Measurements from ENCODE around the gene MRPS5.
A peak's percentile ranks its signal among the peaks of the same experiment; 100 is the strongest.

MRPS5 gene

DNA sequence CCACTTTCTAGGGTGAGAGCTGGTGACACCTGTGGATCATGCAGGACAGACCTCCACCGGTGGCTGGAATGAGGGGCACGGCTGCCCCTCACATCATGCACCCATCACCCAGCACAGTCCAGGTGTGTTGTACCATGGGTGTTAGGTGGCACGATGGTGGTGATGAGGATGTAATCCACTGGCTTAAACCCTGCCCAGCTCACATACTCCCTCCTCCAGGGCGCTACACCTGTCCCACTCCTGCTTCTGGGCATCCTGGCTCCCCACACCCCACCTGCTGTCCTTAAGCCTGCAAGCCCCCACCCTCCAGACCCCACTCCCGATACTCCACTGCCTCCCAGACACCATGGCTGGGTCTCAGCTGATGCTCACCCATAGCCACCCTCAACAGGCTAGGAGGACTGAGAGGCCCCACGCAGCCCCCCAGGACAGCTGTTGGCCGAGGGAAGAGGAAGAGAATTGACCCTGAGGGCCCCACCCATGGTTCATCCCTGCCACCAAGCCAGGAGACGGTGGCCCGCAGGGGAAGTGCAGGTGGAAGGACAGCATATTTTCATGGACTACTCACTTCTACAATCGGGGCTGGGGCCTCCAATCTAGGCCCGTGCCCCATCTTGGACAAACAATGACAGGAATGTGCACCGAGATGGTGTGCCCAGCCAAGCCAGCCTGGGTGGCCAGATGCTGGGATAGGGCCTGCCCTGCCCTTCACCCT, 61.8 kb downstream of the MRPS5 start:
- no peak for DNase-seq

DNA sequence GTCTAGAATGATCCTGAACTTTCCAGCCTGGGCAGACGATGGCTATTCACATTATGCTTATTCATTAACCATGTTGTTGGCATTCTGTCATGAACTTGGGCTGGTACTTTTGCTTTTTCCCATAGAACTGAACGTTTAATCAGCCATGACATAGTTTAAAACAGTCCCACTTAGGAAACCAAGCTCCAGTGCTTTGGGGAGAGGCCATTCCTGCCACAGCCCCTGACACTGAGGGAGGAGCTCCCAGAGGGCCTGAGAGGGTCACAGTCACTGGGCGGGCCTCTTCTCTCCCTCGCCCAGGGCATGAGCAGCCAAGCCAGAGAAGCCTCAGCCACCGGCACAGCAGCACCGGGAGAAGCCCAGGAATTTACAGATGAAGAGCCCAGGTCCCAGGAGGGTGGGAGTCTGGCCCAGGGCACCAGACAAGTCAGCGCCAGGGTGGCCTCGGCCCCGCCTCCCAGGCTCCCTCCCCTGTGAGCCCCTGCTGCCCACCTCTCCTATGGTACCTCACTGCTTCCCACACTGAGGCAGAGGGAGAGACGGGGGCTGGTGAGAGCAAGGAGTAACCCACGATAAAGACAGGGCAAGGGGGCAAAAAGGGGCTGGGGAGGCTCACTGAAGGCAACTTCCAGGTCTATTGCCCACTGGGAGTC, 62.5 kb downstream of the MRPS5 start:
- no peak for DNase-seq

DNA sequence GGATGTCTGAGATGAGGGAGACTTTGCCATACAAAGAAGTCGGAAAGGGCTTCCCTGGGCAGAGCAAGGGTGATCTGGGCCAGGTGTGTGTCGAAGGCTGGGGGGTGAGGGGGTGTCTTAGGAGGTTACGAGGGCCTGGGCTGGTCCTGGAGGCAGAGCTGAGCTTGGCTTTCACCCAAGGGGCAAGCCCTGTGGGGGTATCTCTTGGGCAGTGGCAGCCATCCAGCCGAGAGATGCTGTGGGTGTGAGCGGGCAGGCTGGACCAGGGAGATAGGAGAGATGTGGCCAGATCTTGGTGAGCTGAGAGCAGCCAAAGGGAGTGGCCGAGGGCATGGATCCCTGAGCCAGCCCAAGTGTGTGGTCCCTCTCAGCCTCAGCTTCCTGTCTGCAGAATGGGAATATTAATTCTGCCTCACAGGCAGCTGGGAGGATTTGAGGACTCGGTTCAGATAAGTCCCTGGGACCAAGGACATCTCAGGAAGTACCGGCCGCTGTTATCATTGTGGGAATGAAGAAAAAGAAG, 63.1 kb downstream of the MRPS5 start:
- DNase-seq: no peak

DNA sequence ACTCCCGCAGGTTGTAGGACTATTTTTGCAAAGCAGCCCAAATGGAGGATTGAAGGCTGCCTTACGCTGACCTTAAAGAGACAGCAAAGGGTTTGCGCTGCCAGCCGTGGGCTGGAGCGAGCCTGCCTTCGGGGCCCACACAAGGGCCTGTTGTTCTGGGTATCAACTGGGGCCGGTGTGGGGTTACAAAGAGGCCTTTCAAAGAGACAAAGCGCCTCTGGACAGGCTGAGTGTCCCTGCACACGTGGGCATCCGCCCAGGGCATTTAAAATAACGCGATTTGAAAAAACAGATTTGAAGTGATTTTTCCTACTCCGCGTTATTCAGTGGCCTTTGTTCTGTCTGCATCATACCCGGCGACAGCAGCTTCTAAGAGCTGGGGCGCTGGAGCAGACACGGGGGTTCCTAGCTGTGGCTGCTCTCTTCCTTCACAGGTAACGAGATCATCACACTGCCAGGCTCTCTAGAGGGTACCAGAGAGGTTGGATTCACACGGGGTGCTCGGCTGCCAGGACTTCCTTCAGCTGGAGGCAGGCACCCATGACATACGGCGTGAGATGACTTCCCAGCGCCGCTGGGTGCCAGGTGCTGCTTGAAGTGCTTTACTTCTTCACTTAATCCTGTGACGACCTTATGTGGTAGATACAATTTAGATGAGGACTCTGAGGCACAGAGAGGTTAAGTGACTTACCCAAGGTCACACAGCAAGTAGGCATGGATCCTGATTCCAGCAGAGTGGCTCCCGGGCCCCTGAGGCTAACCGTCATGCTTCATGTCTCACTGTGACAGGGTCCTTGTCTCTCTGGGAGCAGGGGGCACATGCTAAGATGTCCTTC, 63.9 kb downstream of the MRPS5 start:
- DNase-seq: peak; percentile 88 to 94

DNA sequence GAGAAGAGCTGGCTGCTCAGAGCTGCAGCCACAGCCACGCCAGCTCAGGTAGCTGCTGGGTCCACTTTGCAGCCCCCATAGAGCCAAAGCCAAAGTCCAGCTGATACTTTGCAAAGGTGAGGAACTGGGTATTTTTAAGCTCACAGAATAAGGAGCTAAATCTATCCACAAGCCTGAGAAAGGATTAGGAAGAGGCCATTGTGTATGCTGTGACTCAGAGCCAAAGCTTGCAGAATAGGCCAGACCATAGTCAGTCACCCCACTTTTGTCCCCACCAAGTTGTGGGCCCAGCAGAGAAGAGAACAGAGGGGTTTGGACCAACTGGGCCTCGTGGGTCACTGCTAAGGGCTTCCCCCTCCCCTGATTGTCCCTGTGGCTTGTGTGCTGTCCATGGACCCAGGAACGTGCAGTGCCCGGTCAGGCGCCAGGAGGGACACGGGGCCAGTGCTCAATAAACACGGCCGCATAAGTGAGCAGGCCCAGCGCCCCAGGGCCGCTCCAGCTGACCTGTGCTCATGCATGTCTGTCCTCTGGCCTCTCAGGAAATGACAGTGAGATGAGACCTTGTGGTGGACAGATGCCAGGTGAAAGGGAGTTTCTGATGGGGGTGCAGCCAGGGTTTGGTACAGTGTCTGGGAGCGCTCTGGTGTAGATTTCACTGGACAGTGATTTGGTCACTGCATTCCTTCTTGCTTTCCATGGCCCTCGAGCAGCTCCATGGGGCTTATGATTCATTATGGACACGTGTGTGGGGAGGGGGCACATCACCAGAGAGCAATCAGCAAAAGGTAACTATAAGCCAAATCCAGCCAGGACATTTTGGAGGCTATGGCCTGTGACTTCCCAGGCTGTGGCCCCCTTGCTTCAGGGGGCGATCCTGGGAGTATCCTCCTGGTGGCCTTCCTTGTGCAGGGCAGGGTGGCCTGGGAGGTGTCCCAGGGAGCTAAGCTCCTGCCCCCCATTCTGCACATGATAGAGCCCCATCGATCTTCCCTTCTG, 64.8 kb downstream of the MRPS5 start:
- DNase-seq: peak in 1 of 2 donors; percentile 46

DNA sequence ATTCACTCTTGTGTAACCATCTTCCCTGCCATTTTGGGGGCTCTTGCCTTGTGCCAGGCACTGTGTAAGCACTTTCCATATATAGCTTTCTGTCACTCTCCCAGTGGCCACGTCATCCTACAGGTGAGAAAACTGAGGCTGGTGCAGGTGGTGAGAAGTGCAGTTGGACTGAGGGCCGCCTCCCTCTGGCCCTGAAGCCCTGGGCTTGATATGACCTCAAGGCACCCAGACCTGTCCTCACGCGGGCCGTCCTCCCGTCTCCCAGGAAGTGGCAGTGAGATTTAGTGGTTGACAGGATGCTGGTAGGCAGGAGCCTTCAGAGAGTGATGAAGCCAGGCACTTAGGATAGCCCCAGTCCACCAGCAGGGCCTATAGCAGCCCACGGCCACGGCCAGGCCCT, 65.6 kb downstream of the MRPS5 start:
- no peak for DNase-seq

DNA sequence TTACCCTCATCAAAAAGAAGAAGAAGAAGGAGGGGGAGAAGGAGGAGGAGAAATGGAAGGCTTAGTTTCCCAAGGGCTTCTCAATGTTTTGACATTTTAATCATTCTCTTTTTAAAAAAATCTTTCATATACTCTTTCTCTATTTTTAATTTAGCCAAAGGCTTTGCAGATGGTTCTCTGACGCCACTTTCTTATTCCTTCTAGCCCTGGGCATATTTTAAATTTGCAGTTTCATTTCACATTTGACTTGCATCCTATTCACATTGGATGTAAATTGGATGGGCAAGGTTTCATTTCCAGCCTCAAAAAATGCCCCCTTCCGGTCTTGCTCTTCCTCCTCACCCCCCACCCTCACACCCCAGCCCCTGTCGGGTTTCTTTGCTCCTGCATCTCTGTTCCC, 66.3 kb downstream of the MRPS5 start:
- DNase-seq: no peak

DNA sequence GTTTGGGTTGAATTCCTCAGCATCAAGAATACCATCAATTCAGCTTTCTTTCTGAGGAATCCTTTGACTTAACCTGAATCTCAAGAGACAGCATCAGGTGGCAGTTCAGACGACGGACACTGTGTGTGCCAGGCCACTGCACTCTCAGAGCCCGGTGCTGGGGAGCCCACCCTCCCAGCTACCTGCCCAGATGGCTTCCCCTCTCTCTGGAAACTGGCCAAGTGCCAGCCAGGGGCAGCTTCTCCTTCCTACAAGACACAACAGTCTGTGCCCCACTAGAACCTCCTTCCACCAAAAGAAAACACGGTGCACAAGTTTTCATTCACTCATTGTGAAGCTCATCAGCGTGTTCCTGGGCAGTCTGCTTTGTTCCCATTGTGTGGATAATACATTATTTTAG, 67.6 kb downstream of the MRPS5 start:
- no peak for DNase-seq

DNA sequence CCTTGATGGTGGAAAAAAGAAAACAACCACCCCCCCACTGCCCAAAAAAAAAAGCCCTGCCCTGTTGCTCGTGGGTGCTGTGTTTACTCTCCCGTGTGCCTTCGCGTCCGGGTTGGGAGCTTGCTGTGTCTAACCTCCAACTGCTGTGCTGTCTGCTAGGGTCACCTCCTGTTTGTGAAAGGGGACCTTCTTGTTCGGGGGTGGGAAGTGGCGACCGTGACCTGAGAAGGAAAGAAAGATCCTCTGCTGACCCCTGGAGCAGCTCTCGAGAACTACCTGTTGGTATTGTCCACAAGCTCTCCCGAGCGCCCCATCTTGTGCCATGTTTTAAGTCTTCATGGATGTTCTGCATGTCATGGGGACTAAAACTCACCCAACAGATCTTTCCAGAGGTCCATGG, 68.1 kb downstream of the MRPS5 start:
- no peak for DNase-seq

DNA sequence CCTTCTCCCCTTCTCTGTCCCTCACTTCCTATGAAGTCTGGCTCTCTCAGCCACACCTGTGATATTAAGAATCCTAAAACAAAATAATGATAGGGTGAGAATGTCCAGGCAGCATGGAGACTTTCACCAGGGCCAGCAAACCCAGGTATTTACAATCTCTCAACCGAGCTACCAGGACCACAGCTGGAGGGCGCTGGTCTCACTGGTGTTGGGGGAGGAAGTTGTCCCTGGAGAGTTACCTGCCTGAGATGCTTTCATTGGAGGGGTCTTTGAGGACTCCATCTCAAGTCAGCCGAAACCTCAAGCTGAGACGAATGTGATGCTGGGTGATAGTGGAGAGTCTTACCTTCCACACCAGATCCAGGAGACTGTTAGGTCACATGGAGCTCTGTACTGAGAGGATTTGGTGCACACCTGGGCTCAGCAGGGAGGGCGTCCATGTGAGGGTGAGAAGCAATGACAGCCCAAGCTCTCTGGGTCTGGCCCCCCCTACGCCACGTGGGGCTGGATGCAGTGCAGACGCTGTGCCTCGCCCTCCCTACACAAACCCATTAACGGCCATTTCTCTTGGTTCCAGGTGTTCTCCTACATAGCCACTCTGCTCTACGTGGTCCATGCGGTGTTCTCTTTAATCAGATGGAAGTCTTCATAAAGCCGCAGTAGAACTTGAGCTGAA, 68.7 kb downstream of the MRPS5 start:
- DNase-seq: no peak

DNA sequence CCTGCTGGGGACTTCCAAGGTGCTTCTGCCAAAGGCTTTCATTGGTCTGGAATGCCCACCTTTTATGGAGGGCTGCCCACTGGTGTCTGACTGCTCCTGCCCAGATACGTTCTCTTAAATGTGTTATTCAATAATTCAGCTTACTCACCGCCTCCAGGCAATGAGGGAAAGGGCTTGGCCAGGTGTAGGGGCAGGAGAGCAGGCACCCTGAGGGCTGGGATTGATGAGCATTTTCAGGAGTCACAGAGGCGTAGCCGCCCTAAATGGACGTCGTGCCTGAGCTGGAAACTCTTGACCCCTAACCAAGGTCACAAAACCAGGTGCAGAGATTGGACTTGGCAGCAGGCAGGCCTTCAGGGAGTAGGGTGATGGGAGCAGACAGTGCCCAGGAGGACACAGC, 69.3 kb downstream of the MRPS5 start:
- no peak for DNase-seq

DNA sequence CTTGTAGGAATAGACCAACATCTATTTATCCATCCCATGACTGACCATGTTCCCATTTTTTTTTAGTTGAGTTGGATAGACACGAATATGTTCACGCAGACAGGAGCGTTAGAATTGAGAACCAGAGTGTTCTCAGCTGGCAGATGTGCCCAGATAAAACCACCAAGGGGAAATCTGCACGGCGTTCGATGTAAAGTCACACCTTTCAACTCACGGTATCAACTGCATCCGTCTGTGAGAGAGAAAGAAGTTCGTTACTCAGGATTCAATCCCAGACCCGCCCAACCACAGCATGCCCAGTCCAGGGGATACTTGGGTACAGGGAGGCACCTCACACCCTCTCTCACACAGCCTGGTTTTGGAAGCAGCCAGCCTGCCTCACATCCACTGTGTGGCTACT, 70.0 kb downstream of the MRPS5 start:
- no peak for DNase-seq

DNA sequence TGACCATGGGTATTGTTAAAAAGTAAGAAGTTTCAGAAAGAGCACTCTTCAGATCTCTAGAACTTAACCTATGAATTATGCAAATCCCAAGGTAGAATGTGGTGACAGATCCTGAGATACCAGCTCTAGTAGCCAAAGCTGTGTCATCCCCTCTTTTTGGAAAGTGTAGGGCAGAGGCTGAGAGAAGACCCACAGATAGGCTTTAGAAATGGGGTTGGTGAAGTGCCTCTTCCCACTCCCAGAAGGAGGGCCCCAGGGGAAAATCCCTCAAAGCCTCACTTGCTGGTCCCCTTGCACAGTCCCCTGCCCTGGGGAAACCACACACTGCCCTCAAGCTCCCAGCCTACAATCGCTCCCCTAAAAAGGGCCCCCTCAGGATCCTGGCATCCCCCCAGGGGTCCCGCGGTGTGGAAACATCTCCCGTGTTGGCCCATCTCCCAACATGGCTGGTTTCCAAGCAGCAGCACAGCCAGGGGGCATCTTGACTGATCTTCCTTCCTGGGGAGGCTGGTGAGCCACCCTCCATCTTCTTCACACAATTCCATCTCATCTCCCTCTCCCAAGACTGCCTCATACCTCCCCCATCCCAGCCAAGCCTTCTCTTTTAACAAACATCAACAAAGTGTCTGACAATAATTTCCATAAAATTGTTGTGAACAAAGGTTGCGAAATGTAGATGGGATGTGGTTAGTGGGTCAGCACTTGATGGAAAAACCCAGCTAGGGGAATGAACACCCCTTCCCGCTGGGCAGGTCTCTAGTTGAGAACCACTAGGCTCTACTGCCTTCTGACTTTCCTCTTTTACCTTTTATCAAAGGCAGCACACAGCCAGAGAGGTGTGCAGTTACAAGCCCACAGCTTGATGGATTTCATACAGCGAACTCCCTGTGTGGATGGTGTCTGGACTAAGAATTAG, 71.0 kb downstream of the MRPS5 start:
- DNase-seq: no peak

DNA sequence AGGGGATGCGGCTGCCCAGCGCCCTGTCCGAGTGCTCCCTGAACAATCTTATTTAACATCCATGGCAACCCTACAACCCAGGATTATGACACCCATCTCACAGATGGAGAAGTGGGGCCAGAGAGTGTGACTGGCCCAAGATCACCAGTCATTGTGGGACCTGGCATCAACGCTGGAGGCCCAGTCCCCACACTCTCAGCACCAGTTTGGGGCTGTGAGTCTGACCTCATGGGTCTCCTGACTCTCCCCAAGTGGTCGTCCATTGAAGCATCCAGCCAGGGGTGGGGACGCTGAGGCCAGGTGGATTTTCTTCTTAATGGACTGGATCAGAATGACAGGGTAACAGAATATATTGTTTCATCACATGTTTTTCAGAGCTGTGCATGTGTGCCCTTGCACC, 71.6 kb downstream of the MRPS5 start:
- no peak for DNase-seq

DNA sequence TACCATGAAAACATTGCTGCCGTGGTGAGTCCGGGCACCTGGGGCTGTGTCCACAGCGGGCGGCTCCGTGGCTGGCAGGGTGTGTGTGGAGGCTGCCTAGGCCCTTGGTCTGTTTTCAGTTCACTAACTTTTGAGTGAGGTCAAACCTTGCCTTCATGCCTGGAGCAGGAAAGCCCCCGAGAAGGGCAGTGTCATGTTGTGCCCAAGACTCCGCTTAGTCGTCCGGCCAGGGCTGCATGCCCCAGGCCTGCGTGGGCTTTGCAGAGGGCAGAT, 72.0 kb downstream of the MRPS5 start:
- no peak for DNase-seq

DNA sequence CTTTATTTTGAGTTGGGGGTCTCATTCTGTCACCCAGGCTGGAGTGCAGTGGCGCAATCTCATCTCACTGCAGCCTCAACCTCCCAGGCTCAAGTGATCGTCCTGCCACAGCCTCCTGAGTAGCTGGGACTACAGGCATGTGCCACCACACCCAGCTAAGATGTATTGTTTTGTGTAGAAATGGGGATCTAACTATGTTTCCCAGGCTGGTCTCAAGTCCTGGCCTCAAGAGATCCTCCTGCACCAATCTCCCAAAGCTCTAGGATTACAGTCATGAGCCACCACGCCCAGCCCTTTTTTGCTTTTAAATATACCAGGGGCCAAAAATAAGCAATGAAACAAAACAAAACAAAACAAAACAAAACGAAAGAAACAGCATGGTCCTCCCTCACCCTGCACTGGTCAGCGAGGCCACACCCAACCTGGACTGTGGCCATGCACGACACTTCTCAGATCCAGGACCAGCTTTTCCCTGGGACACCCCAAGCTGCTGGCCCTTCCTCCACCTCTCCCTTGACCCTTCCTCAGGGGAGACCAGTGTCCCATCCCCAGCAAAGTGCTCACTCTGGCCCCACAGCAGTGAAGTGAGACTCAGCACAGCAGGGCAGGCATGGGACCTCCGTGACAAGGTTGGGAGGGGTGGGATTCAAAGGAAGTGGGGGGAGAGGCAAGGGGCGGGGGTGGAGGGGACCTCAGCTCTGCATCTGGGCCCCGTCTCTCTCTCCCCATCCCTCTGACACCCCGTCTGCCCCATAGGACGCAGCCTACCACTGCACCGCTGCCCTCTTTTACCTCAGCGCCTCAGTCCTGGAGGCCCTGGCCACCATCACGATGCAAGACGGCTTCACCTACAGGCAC, 72.6 kb downstream of the MRPS5 start:
- no peak for DNase-seq

DNA sequence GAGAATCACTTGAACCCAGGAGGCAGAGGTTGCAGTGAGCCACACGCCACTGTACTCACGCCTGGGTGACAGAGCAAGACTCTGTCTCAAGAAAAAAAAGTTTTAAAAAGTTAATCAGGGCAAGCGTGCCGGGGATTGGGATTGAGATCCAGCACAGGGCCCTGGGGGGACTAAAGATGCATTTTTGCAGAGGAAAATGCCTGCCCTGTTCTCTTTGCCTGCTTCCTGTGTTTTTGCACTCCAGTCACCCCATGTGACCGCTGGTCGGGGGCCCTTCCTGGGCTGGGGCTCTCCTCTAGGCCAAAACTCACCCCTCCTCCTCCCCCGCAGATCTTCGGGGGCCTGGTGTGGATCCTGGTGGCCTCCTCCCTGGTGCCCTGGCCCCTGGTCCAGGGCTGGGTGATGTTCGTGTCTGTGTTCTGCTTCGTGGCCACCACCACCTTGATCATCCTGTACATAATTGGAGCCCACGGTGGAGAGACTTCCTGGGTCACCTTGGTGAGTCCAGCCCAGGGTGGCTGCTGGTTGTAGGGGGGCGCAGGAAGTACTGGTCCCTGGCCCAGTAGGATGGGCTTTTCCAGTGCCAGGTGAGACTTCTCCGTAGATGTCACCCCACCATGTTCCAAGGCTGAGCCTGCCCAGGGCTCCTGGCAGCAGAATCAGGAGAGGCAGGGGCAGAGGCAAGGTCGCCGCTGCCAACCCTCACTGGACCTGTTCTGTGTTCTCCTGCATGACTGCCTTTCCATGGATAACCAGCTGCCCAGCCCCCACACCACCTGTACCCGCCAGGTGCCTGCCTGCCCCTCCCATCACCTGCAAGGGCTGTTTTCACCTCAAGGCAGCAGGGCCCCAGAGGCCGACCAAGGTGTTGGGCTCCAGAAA, 73.7 kb downstream of the MRPS5 start:
- DNase-seq: no peak

DNA sequence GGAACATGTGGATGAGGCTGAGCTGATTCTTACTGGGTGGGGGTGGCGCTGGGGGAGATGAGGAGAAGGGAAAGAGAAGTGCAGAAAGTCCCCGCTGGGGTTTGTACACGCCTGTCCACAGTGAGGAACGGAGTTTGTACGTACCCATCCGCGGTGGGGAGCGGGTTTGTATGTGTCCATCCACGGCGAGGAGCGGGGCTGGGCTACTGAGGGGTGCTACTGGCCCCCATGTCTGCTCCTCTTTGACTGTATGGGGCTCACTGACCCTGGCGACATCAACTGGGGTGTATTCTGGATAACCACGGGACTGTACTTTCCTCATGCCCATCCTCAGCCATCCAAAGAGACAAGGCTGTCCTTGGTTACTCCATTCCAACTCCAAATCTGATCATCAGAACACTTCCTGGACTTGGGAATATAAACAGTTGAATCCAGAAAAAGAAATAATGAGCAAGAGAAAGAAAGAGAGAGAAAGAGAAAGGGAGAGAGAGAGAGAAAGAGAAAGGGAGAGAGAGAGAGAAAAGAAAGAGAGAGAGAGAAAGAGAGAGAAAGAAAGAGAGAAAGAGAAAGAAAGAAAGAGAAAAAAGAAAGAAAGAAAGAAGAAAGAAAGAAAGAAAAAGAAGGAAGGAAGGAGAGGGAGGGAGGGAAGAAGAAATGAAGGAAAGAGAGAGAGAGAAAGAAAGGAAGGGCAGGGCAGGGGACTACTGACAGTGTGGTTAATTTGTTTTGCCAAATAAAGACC, 75.1 kb downstream of the MRPS5 start:
- no peak for DNase-seq
